Superior temporal gyrus (tissue), 1 donor: ENCODE measurements around the gene OTX2.

Source experiments
- DNase-seq: peaks from one replicate; pipeline ENCODE4 v3.0.0-alpha.2; 2016; ENCODE audit errors: extremely low spot score

OTX2 gene

DNA sequence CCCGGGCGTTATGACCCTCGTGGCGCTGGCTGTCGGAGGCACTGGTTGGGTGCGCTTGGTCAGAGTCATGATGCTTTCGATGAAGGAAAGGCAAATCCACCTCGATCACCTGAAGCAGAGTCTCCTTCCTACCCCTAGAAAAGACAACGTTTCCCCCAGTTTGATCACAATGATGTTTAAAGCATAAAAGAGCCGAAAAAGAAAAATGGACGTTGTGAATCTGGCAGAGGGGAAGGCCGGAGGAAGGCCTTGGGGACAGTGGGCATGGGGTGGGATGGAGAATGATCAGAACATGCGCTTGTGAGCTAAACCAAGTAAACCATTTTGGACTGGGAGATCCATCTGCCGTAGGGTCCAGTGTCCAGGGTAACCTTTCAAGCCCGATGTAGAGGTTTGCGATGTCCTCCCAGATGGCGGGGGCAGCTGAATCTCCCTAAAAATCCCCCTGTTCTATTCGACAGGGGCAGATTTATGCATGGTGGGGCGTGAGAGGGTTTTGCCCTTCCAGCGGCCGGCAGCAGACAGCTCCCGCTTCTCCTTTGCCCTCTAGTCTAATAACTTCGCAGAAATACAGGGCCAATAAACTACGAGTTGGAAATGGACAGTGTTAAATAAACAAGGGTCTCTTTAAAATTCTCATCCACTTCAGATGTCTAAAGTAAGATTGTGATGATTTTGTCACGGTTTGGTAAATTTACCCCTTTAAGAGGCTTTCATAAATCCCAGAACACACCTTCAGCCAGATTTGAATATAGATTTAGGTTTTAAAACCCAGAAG is 2.3 kb upstream of the OTX2 start:
- DNase-seq = no peak

GRCh38 chr14:56811593-56812363 is 1.5 kb upstream of the OTX2 start:
- DNase-seq = no peak

- no peak for DNase-seq
Measured at GRCh38 chr14:56810836-56811592, 735 bp upstream of the OTX2 start.

DNA sequence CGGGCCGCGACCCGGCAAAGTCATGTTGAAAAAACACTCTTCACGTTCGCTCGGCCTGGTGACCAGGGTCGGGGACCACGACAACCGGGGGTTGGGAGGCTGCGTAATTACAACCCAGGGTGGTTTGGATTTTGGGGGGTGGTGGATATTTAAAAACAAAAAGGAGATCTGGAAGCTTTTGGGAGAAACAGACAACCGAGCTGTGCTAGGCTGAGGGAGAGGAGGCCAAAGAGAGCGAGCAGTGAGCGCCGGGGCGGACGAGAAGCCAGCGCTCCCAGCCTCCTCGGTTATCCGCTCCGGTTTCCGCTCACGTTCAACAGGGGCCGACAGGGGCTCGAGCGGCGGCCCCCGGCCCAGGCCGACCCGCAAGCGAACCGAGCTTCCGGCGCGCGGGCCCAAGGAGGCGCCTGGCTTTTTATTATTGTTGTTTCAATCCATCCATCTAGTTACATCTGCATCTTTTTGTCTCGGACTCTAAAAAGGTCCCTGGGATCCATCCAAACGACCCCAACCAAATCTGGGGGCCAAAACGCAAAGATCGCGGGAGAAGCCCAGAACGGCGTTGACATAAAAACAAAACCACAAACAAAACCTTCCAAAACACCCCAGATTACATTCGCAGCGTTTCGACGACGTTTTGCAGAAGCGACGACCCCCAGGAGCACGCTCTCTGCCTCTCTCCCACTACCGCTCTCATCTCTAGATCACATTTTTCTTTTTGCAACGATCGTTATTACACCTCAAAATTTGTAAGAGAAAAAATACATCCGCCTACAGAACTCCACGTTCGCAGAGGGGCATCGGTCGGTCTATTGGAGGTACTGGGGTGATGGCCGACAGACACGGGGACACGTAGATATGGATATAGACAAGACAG is 771 bp downstream of the OTX2 start:
- no peak for DNase-seq

- no peak for DNase-seq
Measured at GRCh38 chr14:56808383-56809269, 1.7 kb downstream of the OTX2 start.

GRCh38 chr14:56808110-56808382 is 2.2 kb downstream of the OTX2 start:
- no peak for DNase-seq

GRCh38 chr14:56807386-56808109 is 2.7 kb downstream of the OTX2 start:
- no peak for DNase-seq

DNA sequence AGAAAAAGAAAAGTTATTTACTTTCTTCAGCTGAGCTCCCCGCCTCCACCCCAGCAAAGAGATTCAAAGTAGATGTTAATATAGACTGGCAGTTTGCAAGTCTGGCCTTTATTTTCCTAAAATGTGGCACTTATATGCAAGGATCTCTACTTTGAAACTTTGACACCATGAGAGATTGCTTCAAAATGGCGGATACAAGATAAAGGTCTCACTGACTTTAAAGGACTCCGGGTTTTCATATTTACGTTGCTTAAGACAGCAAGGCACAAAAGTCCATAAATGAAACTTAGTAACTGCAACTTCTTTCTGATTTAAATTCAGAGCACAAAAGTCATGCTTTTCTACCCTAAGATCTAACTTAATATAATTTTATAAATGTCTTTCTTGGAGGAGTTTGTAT is 3.5 kb downstream of the OTX2 start:
- no peak for DNase-seq

DNA sequence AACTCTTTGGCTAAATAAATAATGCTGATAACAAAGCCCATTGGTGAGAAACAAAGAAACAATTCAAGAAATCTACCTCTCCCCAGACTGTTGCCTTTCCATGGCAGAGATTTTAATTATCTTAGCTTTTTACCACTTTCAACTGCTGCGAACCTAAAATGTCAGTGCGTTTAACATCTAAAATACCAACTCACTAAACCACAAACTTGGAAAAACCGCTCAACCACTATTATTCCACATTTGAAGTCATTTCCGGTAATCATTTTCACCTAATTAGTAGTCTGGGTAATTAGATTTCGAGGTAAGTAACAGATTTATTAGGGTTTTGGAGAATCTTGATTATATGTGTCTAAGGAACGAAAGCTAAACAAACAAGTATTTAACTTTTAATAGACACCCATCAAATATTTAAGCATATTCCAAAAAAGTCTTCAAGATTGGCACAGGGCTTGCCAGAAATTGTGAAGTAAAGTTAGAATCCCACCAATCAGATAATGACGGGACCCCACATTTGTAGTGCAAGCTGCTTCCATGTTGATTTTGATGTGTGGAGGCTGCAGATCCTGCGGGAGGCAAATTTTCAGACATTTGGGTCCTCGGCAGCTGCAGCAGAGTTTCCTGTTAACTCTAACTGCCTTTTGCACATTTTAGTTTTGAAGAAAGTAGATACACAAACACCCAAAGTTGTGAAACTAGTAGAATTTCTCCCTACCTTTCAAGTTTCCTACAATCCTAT is 4.1 kb downstream of the OTX2 start:
- no peak for DNase-seq

DNA sequence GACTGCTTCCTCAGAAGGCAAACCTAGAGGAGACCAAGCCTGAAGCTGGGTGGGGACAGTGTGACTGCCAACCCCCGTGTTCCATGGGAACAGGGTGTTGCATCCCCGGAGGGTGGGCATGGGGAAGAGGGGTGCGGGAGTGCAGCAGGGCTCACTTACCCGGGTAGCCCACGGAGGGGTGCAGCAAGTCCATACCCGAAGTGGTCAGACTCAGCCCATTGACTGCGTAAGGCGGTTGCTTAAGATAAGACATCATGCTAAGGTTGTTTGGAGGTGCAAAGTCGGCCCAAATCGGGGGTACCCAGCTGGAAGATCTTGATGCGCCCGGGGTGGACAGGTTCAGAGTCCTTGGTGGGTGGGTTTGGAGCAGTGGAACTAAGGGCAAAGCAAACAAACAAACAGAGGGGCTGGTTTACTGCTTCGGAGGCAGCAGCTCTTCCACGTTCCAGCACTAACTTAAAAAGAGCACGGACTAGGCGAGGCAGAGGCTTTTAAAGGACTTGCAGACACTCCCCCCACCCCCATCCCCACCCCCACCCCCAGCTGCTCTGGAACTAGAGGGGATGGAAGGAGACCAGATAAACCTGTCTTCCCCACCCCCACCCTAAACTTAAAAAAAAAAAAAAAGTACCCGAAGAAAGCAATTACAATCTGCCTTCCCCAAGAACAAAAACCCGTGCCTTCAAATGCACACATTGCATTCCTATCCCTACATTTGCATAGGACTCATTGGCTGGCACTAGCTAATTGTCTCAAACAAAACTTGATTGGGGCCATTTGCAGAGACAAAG is 4.9 kb downstream of the OTX2 start:
- DNase-seq = no peak

GRCh38 chr14:56803816-56804535 is 6.3 kb downstream of the OTX2 start:
- DNase-seq = no peak

DNA sequence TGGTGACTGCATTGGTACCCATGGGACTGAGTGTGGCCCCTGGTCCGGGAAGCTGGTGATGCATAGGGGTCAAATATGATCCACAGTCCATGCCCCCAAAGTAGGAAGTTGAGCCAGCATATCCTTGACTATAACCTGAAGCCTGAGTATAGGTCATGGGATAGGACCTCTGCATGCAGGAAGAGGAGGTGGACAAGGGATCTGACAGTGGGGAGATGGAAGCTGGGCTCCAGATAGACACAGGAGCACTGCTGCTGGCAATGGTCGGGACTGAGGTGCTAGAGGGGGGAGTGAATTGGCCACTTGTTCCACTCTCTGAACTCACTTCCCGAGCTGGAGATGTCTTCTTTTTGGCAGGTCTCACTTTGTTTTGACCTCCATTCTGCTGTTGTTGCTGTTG is 8.4 kb downstream of the OTX2 start:
- DNase-seq = no peak

DNA sequence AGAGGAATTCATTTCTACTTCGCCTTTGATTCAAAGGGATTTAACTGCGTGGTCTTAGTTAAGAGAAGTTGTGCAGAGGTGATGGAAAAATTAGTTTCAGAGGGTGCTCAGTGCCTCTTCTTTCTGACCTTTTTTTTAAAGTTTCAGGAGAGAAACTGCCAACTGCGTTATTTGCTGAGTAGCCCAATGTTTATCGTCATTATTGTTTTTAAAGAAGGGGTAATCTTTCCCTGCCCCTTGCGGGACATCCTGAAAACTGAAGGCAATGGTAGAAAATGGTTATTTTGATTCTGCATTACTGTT is 11.0 kb downstream of the OTX2 start:
- DNase-seq = no peak

DNA sequence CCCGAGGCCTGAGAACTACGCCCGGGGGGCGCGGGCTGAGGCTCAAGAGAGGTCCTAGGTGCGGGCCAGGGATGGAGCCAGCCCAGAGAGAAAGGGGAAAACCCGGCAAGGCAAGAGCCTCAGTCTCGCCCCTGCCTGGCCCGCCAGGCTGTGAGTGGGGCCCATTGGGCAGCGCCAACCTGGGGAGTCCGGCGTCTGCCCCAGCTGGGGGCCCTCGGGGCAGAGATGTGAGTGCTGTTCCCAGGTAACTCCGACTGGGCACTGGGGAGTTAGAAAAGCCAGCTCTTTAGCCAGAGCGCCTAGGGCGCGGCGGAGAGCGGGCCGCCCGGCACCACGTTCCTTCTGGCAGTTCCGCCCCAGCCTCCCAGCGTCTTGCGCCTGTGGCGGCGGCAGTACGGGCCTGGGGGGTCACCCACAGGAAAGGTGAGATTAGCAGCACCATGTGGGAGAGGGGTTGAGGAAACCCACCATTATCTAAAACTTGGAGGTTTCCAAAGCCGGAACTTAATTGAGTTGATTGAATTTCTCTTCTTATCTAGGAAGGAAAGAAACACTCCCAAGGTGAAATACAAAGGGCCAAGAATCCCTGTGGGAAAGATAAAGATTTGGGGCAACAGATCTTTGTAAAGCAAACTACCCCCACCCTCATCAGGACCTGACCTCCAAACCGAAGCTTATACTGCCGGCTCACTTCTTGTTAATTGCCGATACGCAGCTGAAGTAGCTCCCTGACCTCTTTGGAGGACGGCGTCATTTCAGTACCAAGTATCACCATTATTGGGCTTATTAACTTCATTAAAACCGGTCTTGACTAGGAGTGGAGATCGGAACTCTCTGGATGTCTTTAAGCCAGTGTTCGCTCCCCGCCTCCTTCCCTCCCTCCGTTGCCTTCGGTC is 11.6 kb downstream of the OTX2 start:
- no peak for DNase-seq

- DNase-seq = no peak
Measured at GRCh38 chr14:56797569-56798446, 12.5 kb downstream of the OTX2 start.

DNA sequence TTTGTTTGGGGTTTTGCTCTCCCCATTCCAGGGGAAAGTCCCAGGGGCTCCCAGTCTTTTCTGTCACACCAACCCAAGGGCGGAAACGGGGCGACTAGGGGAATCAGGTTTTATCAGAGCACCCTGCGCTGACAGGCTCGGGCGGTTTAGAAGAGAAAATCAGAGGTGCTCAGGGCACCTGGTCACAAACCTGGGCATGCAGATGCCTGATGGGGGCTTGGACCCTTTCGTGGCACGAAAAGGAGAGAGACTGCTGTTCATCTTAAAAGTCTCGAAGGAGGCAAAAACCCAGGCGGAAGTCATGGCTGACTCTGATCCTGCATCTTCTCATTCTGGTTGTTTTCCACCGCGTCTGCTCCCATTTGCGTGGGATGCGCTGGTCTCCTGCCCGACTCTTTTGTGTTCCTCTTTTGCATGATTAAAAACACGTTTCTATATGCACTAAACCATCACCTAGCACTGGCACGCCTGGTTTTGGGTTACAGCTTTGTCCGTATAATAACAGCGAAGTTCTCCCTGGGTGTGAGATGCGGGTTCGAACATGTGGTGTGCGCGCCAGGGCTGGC is 13.2 kb downstream of the OTX2 start:
- no peak for DNase-seq
